Fibroblast of lung (primary cell): ENCODE results near the gene SAMD11. TPM values are rescaled to one million over a fixed set of nuclear protein-coding genes. Genes with fewer than 3 reads are reported as not detected.
A peak's percentile ranks its signal among the peaks of the same experiment; 100 is the strongest.
"Not testable (repeated sequence)": the region's sequence is repeated elsewhere in the genome, so short reads cannot be mapped to it uniquely, and the experiment has no call there.

ENCODE experiments used
- DNase-seq, 2 donors: peaks; one replicate each; pipeline versions ENCODE4 v3.0.0 to v3.0.0-alpha.2; 2010; ENCODE audit warnings: low read depth in 2 of 2
- H2AFZ ChIP-seq: 2 replicates; pipeline ENCODE4 v1.5.1; 2012; ENCODE audit warnings: low read length, control low read depth, inconsistent platforms
- H3K27ac ChIP-seq: 2 replicates; pipeline ENCODE4 v1.5.1; 2011; ENCODE audit warnings: low read length, control low read depth; ENCODE audit not compliant: insufficient read depth
- H3K27me3 ChIP-seq: 2 replicates; pipeline ENCODE4 v1.5.1; 2011; ENCODE audit warnings: mild to moderate bottlenecking, low read length; ENCODE audit not compliant: control insufficient read depth, insufficient read depth
- H3K36me3 ChIP-seq: 2 replicates; pipeline ENCODE4 v1.5.1; 2011; ENCODE audit warnings: low read length; ENCODE audit not compliant: control insufficient read depth, insufficient read depth
- H3K4me1 ChIP-seq: 2 replicates; pipeline ENCODE4 v1.5.1; 2011; ENCODE audit warnings: low read length; ENCODE audit not compliant: control insufficient read depth, insufficient read depth; ENCODE audit errors: extremely low read depth
- H3K4me2 ChIP-seq: 2 replicates; pipeline ENCODE4 v1.5.1; 2011; ENCODE audit warnings: low read length, control low read depth; ENCODE audit not compliant: insufficient read depth; ENCODE audit errors: extremely low read depth
- H3K4me3 ChIP-seq, 4 experiments: fragments of 200-600 bp in 1 of 4; sonication (generic) in 1 of 4; replicated peaks in 1 of 4; 2 replicates each; pipeline ENCODE4 v1.5.1; 2011 to 2016; ENCODE audit warnings: low read length in 4 of 4, low read depth in 3 of 4, mild to moderate bottlenecking in 3 of 4, control low read depth in 2 of 4, inconsistent platforms in 1 of 4, mixed read lengths in 1 of 4; ENCODE audit not compliant: insufficient read depth in 1 of 4; ENCODE audit errors: control extremely low read depth in 1 of 4
- H3K79me2 ChIP-seq: 2 replicates; pipeline ENCODE4 v1.5.1; 2012; ENCODE audit warnings: mild to moderate bottlenecking, low read length, inconsistent platforms; ENCODE audit not compliant: control insufficient read depth, insufficient read depth
- H3K9ac ChIP-seq: 2 replicates; pipeline ENCODE4 v1.5.1; 2011; ENCODE audit warnings: mild to moderate bottlenecking, low read length, control low read depth; ENCODE audit not compliant: insufficient read depth
- H3K9me3 ChIP-seq: 2 replicates; pipeline ENCODE4 v1.5.1; 2012; ENCODE audit warnings: low read depth, low read length; ENCODE audit not compliant: control insufficient read depth, insufficient read depth
- H4K20me1 ChIP-seq: 2 replicates; pipeline ENCODE4 v1.5.1; 2011; ENCODE audit warnings: low read length; ENCODE audit not compliant: control insufficient read depth, insufficient read depth; ENCODE audit errors: extremely low read depth
- CTCF ChIP-seq, 2 donors: IDR thresholded peaks in 1 of 2; conservative IDR thresholded peaks in 1 of 2; 1 replicate in 1 of 2; 2 replicates in 1 of 2; pipeline ENCODE4 v1.5.1; 2011 to 2012; ENCODE audit warnings: low read length in 2 of 2, control low read depth in 1 of 2, inconsistent platforms in 1 of 2, low read depth in 1 of 2, mild to moderate bottlenecking in 1 of 2
- EZH2 ChIP-seq: IDR thresholded peaks from 2 replicates; pipeline ENCODE4 v1.5.1; 2012; ENCODE audit warnings: low read length, control low read depth, mild to moderate bottlenecking; ENCODE audit errors: missing control alignments
- polyA plus RNA-seq, 2 donors: library from polyadenylated mRNA; depleted of rRNA in 1 of 2; stranded (reverse) in 1 of 2; unstranded in 1 of 2; fragments of >200 nt; gene quantifications; 2 replicates each; pipeline ENCODE4 v1.2.1, GENCODE V29; 2011 to 2012; ENCODE audit warnings: missing spikeins in 1 of 2
- total RNA-seq: library from RNA; depleted of rRNA; stranded (reverse); fragments of >200 nt; gene quantifications from 2 replicates; pipeline ENCODE4 v1.2.1, GENCODE V29; 2014

The SAMD11 gene
- total and polyA plus RNA-seq, 2 donors (not counting 1 experiment from before 2014, with no cell fraction given) = 0.40 to 3.8 TPM

DNA sequence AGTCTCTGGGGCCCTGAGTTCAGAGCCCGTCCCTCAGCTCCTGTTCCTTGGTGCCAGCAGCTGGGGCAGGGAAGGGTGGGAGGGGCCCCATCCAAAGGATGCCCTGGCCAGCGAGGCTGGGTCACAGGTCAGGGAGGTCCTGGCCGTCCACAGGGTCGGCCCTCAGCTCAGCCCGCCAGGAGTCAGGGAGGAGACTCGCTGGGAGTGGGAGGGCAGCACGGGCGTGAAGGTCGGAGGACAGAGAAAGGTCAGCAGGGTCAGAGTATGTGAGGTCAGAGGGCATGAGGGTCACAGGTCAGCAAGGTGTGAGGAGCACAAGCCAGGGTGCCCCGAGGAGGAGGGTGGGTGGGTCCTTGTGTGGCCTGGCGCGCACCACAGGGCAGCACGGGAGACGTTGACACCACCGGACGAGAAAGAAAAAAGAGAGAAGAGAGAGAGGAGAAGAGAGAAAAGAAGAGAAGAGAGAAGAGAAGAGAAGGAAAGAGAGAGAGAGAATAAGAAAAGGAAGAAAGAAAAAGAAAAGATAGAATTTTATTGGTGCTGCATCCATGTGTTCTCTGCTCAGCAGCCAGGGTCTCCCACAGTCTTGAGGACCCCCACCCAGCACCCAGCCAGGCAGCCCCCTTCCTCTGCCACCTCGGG is 51.1 kb downstream of the SAMD11 start:
- no peak for DNase-seq
- H4K20me1 ChIP-seq = no peaks in the 10 kb centered on the region
- H3K9me3 ChIP-seq = no peaks in the 10 kb centered on the region
- H3K9ac ChIP-seq = no peak overlapping the region
- no peak overlapping the region for H3K4me2 ChIP-seq
- H3K4me3 ChIP-seq = no peak overlapping the region
- no peaks in the 10 kb centered on the region for H3K79me2 ChIP-seq
- H3K4me1 ChIP-seq = no peaks in the 10 kb centered on the region
- no peak overlapping the region for H2AFZ ChIP-seq
- H3K27ac ChIP-seq = no peak overlapping the region
- TF ChIP-seq CTCF (conservative IDR thresholded peaks at IDR 0.05 in 1 of 2, IDR thresholded peaks at IDR 0.05 in 1 of 2; ENCODE audit: low read depth in 1 of 2, low read length in 2 of 2) = no peak
- no peak for TF ChIP-seq EZH2
- H3K27me3 ChIP-seq = no peaks in the 10 kb centered on the region
- H3K36me3 ChIP-seq = no peaks in the 10 kb centered on the region

DNA sequence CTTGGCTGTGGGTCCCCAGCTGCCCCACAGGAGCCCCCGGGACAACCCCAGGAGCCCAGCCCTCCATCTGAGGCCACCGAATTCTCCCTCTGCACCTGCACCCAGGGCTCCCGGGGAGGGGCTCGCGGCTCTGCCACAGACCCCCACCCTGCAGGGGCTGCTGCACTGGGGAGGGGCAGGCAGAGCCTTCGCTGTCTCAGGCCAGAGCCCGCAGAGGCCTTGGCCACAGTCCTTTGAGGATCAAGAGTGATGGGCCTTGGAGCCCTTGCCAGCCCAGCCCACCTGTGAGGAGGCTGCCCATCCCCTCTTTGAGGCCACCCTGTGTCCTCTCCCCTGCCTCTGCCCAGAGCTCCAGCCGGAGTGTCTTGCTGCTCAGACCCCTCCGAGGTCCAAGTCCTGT is 51.6 kb downstream of the SAMD11 start:
- no peak overlapping the region for H3K4me3 ChIP-seq
- H3K9ac ChIP-seq = no peak overlapping the region
- no peak overlapping the region for H2AFZ ChIP-seq
- H3K4me1 ChIP-seq = no peaks in the 10 kb centered on the region
- H3K79me2 ChIP-seq = no peaks in the 10 kb centered on the region
- no peaks in the 10 kb centered on the region for H3K36me3 ChIP-seq
- TF ChIP-seq EZH2 (no peak), CTCF (conservative IDR thresholded peaks at IDR 0.05 in 1 of 2, IDR thresholded peaks at IDR 0.05 in 1 of 2; ENCODE audit: low read depth in 1 of 2, low read length in 2 of 2) (no peak)
- H3K9me3 ChIP-seq = no peaks in the 10 kb centered on the region
- no peak overlapping the region for H3K27ac ChIP-seq
- H3K27me3 ChIP-seq = no peaks in the 10 kb centered on the region
- no peak for DNase-seq
- H4K20me1 ChIP-seq = no peaks in the 10 kb centered on the region
- no peak overlapping the region for H3K4me2 ChIP-seq

DNA sequence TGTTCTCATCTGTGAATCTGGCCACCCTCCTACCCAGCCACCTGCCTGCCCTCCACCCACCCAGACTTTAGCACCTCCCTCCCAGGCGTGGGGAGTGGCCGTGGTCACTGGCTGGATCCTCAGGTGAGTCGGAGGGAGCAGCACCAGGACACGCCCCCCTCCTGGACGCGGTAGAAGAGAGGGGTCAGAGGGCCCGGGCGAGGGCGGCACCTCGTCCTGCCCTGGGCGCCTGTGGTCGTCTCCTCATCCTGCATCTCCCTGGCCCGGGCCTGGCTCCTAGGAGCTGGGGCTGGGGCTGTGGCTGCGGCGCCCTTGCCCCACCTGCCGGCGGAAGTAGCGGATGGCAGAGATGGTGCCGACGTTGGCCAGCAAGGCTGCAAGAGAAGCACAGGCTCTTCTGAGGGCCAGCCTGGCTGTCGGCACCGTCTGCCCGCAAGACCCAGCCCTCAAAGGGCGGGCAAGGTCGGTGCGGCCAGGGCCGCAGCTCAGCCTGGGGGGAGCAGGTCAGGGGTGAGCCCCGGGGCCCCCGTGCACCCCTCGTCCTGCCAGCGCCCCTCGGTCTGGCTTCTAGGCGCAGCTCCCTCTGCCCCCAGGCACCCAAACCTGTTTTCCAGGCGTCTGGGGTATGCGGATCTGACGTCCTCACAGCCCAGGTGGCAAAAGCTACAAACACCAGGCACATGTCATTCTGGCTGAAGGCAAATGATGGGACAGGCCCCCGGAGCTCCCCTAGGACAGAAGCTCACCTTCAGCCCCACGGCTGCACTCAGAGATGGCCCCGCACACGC is 52.4 kb downstream of the SAMD11 start:
- no peaks in the 10 kb centered on the region for H3K36me3 ChIP-seq
- no peak for TF ChIP-seq EZH2
- peak; percentile 35 to 53 for TF ChIP-seq CTCF (conservative IDR thresholded peaks at IDR 0.05 in 1 of 2, IDR thresholded peaks at IDR 0.05 in 1 of 2; ENCODE audit: low read depth in 1 of 2, low read length in 2 of 2)
- no peaks in the 10 kb centered on the region for H3K27me3 ChIP-seq
- H3K4me1 ChIP-seq = no peaks in the 10 kb centered on the region
- H3K27ac ChIP-seq = no peak overlapping the region
- H3K4me3 ChIP-seq = peak overlapping the region in 1 of 4 experiments; percentile 32
- no peaks in the 10 kb centered on the region for H3K79me2 ChIP-seq
- peak overlapping the region; percentile 44 for H2AFZ ChIP-seq
- H4K20me1 ChIP-seq = no peaks in the 10 kb centered on the region
- peak overlapping the region; percentile 23 for H3K9ac ChIP-seq
- peak overlapping the region; percentile 51 for H3K4me2 ChIP-seq
- H3K9me3 ChIP-seq = no peaks in the 10 kb centered on the region
- peak; percentile 38 to 53 for DNase-seq

GRCh38 chr1:976791-977190 is 53.1 kb downstream of the SAMD11 start:
- H3K9me3 ChIP-seq, H3K4me1 ChIP-seq, H3K79me2 ChIP-seq, H2AFZ ChIP-seq, DNase-seq, H3K4me2 ChIP-seq, H3K9ac ChIP-seq, H3K36me3 ChIP-seq, H3K27ac ChIP-seq, H3K27me3 ChIP-seq, H3K4me3 ChIP-seq, H4K20me1 ChIP-seq: not testable (repeated sequence)
